ENCODE results near the gene HOMER3. TPM values are rescaled to one million over a fixed set of nuclear protein-coding genes. Genes with fewer than 3 reads are reported as not detected.
A peak's percentile ranks its signal among the peaks of the same experiment; 100 is the strongest.

Gene HOMER3
- total RNA-seq, 1 donor, result 98.4 TPM

DNA sequence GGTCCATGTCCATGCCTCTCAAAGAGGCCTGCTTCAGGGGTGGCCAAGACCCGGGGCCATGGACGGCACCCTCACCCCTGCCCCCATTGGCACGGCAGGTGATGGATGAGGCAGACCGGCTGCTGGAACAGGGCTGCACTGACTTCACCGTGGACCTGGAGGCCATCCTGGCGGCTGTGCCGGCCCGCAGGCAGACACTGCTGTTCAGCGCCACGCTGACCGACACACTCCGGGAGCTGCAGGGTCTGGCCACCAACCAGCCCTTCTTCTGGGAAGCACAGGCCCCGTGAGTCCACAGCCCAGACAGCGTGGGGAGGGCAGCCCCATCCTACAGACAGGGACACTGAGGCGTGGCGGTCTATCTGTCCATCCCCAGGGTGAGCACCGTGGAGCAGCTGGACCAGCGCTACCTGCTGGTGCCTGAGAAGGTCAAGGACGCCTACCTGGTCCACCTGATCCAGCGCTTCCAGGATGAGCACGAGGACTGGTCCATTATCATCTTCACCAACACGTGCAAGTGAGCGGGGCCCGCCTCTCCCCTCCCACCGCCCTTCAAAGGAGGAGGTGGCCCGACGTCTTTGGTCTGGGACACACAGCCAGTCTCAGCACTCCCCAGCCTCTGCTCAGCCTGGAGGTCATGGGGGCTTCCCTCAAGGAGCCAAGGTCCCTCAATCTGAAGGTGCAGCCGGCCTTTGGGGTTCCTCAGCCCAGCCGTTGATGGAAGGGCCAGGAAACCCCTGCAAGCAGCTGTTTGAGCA is 18.6 kb downstream of the HOMER3 start:
- peaks cover 14% of the 10 kb centered on the region for H3K4me1 ChIP-seq (ENCODE audit: insufficient read depth, low read length)
- H3K36me3 ChIP-seq (ENCODE audit: insufficient read depth, low read length), result peaks cover 43% of the 10 kb centered on the region
- H3K4me2 ChIP-seq (ENCODE audit: insufficient read depth, low read length), result no peak overlapping the region
- TF ChIP-seq, protein P1, sequence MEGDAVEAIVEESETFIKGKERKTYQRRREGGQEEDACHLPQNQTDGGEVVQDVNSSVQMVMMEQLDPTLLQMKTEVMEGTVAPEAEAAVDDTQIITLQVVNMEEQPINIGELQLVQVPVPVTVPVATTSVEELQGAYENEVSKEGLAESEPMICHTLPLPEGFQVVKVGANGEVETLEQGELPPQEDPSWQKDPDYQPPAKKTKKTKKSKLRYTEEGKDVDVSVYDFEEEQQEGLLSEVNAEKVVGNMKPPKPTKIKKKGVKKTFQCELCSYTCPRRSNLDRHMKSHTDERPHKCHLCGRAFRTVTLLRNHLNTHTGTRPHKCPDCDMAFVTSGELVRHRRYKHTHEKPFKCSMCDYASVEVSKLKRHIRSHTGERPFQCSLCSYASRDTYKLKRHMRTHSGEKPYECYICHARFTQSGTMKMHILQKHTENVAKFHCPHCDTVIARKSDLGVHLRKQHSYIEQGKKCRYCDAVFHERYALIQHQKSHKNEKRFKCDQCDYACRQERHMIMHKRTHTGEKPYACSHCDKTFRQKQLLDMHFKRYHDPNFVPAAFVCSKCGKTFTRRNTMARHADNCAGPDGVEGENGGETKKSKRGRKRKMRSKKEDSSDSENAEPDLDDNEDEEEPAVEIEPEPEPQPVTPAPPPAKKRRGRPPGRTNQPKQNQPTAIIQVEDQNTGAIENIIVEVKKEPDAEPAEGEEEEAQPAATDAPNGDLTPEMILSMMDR (IDR thresholded peaks at IDR 0.05; ENCODE audit: extremely low read depth, low read depth, low read length), result no peak
- H3K9me3 ChIP-seq (ENCODE audit: low read depth, low read length), result no peaks in the 10 kb centered on the region
- no peaks in the 10 kb centered on the region for H3K27me3 ChIP-seq (ENCODE audit: insufficient read depth, low read length)
- no peak overlapping the region for H2AFZ ChIP-seq (ENCODE audit: low read length)
- H3K79me2 ChIP-seq (ENCODE audit: insufficient read depth, low read length), result peaks cover 43% of the 10 kb centered on the region
- H4K20me1 ChIP-seq (ENCODE audit: insufficient read depth, low read length), result peaks cover 25% of the 10 kb centered on the region
- no peak overlapping the region for H3K4me3 ChIP-seq (ENCODE audit: insufficient read depth, low read length)
- H3K27ac ChIP-seq (ENCODE audit: low read depth, low read length), result no peak overlapping the region
- DNase-seq (ENCODE audit: insufficient read length, low spot score, missing footprints), result no peak

DNA sequence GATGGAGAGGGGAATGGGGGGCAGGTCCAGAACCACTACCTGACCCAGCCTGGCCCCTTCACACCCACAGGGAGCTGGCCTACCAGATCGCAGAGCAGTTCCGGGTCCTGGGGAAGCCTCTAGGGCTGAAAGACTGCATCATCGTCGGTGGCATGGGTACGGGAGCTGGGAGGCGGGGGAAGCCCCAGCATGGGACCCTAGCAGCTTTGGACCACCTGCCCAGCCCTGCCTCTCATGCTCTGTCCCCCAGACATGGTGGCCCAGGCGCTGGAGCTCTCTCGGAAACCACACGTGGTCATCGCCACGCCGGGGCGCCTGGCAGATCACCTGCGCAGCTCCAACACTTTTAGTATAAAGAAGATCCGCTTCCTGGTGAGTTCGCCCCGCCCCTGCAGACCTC is 19.4 kb downstream of the HOMER3 start:
- Histone ChIP-seq H4K20me1 (ENCODE audit: insufficient read depth, low read length) (peaks cover 22% of the 10 kb centered on the region), H3K9me3 (ENCODE audit: low read depth, low read length) (no peaks in the 10 kb centered on the region), H3K36me3 (ENCODE audit: insufficient read depth, low read length) (peaks cover 40% of the 10 kb centered on the region), H3K27ac (ENCODE audit: low read depth, low read length) (no peak overlapping the region), H3K27me3 (ENCODE audit: insufficient read depth, low read length) (no peaks in the 10 kb centered on the region), H2AFZ (ENCODE audit: low read length) (no peak overlapping the region), H3K4me3 (ENCODE audit: insufficient read depth, low read length) (no peak overlapping the region), H3K4me1 (ENCODE audit: insufficient read depth, low read length) (peaks cover 14% of the 10 kb centered on the region), H3K4me2 (ENCODE audit: insufficient read depth, low read length) (no peak overlapping the region), H3K79me2 (ENCODE audit: insufficient read depth, low read length) (peaks cover 51% of the 10 kb centered on the region)
- no peak for DNase-seq (ENCODE audit: insufficient read length, low spot score, missing footprints)
- TF ChIP-seq, protein P1 (IDR thresholded peaks at IDR 0.05; ENCODE audit: extremely low read depth, low read depth, low read length), result no peak

DNA sequence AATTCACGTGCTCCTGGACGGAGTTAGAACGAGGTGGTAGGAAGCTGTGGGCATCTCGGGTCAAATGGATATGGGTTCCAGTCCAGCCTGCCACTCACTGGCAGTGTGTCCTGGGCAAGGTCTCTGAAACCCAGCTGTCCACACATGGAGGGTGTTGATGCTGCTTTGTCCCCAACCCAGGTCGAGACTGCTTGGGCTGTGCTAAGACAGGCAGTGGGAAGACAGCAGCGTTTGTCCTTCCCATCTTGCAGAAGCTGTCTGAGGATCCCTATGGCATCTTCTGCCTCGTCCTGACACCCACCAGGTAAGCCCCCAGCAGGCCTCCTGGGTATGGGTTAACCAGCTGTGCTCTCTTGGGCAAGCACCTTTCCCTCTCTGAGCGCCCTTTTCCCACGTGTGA is 20.6 kb downstream of the HOMER3 start:
- H4K20me1 ChIP-seq (ENCODE audit: insufficient read depth, low read length), result peaks cover 18% of the 10 kb centered on the region
- DNase-seq (ENCODE audit: insufficient read length, low spot score, missing footprints), result no peak
- peak overlapping the region; percentile 75 for H3K27ac ChIP-seq (ENCODE audit: low read depth, low read length)

DNA sequence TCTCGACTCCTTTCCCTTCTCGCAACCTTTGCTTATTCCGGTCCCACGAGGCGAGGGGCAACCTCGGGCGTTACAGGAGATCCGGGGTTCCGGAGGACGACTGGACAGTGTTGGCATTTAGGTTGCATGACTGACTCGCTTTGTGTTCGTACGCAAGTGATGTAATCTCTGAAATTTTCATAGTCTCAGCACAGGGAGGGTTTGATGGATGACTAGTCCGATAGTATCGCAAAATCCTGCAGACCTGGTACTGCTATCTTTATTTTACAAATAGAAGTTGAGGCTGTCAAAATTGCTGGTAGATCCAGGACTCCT is 21.2 kb downstream of the HOMER3 start:
- TF ChIP-seq, protein P1 (IDR thresholded peaks at IDR 0.05; ENCODE audit: extremely low read depth, low read depth, low read length), result no peak
- Histone ChIP-seq H2AFZ (ENCODE audit: low read length) (peak overlapping the region; percentile 68), H3K27me3 (ENCODE audit: insufficient read depth, low read length) (no peaks in the 10 kb centered on the region), H4K20me1 (ENCODE audit: insufficient read depth, low read length) (peaks cover 22% of the 10 kb centered on the region), H3K4me1 (ENCODE audit: insufficient read depth, low read length) (peaks cover 14% of the 10 kb centered on the region), H3K79me2 (ENCODE audit: insufficient read depth, low read length) (peaks cover 68% of the 10 kb centered on the region), H3K27ac (ENCODE audit: low read depth, low read length) (peak overlapping the region; percentile 75), H3K9me3 (ENCODE audit: low read depth, low read length) (no peaks in the 10 kb centered on the region), H3K36me3 (ENCODE audit: insufficient read depth, low read length) (peaks cover 34% of the 10 kb centered on the region), H3K4me3 (ENCODE audit: insufficient read depth, low read length) (peak overlapping the region; percentile 86), H3K4me2 (ENCODE audit: insufficient read depth, low read length) (peak overlapping the region; percentile 92)
- DNase-seq (ENCODE audit: insufficient read length, low spot score, missing footprints), result no peak

More for the DNA sequence above, 20.6 kb downstream of the HOMER3 start:
- Histone ChIP-seq H3K36me3 (ENCODE audit: insufficient read depth, low read length) (peaks cover 32% of the 10 kb centered on the region), H3K27me3 (ENCODE audit: insufficient read depth, low read length) (no peaks in the 10 kb centered on the region), H3K4me1 (ENCODE audit: insufficient read depth, low read length) (peaks cover 14% of the 10 kb centered on the region), H3K79me2 (ENCODE audit: insufficient read depth, low read length) (peaks cover 62% of the 10 kb centered on the region), H3K9me3 (ENCODE audit: low read depth, low read length) (no peaks in the 10 kb centered on the region), H3K4me2 (ENCODE audit: insufficient read depth, low read length) (peak overlapping the region; percentile 92), H2AFZ (ENCODE audit: low read length) (no peak overlapping the region), H3K4me3 (ENCODE audit: insufficient read depth, low read length) (peak overlapping the region; percentile 86)
- TF ChIP-seq, protein P1 (IDR thresholded peaks at IDR 0.05; ENCODE audit: extremely low read depth, low read depth, low read length), result no peak
